Measurements from ENCODE around the gene GSE1.

Gene GSE1

DNA sequence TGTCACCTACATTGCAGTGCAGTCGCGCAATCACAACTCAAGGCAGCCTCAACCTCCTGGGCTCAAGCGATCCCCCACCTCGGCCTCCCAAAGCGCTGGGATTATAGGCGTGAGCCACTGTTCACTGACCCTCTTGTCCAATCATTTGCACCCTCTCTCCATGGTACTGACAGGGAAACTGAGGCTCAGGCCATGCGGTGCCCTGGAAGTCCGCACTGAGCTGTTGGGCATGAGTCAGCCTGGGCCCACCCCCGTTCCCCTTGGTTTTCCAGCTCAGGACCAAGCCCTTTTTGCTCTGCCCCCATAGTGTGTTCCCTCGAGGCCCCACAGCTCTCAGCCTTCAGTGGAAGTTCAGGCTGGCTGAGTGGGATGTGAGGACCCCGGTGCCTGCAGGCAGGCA lies 10.1 kb downstream of the GSE1 start:
- Histone ChIP-seq H3K4me3 (no peak overlapping the region), H3K9me3 (no peaks in the 10 kb centered on the region), H3K4me1 (peaks cover 0 to 34% (median 10%) of the 10 kb centered on the region in 4 donors), H3K36me3 (peaks cover 0 to 11% (median 0%) of the 10 kb centered on the region in 3 donors), H3K27ac (no peak overlapping the region), H3K27me3 (no peaks in the 10 kb centered on the region)
- DNase-seq: no peak
- TF ChIP-seq, protein P1, sequence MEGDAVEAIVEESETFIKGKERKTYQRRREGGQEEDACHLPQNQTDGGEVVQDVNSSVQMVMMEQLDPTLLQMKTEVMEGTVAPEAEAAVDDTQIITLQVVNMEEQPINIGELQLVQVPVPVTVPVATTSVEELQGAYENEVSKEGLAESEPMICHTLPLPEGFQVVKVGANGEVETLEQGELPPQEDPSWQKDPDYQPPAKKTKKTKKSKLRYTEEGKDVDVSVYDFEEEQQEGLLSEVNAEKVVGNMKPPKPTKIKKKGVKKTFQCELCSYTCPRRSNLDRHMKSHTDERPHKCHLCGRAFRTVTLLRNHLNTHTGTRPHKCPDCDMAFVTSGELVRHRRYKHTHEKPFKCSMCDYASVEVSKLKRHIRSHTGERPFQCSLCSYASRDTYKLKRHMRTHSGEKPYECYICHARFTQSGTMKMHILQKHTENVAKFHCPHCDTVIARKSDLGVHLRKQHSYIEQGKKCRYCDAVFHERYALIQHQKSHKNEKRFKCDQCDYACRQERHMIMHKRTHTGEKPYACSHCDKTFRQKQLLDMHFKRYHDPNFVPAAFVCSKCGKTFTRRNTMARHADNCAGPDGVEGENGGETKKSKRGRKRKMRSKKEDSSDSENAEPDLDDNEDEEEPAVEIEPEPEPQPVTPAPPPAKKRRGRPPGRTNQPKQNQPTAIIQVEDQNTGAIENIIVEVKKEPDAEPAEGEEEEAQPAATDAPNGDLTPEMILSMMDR (IDR thresholded peaks at IDR 0.05): no peak
- intact Hi-C loops (cut with DNase I; ENCODE audit: low total_unique reads): no loop called here

DNA sequence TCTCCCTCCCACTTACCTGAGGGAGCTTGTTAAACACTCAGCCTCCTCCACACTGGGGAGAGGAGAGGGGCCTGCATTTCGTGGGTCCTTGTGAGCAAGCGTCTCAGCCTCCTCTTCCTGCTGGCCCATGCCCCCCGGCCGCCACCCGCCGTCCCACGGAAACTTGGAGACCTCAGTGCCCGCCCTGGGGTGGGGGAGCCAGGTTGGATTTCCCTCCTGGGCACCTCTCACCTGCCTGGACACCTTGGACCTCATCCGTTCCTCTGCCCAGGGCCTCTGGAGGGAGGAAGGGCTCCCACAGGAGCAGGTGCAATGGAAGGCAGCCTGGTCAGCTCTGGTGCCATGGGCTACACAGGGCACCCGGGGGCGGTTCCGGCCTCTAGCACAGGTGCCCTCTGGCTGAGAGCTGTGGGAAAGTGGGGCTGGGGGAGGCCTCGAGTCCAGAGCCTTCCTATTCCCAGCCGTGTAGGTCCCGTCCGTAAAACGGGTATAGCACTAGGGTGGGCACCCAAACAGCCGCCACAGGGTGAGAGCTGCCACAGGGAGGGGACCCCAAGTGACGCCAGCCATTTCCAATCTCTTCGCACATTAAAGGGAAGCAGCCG lies 11.0 kb downstream of the GSE1 start:
- Histone ChIP-seq H3K4me3 (no peak overlapping the region), H3K36me3 (peaks cover 0 to 11% (median 0%) of the 10 kb centered on the region in 3 donors), H3K27me3 (no peaks in the 10 kb centered on the region), H3K9me3 (peaks cover 0 to under 1% (median 0%) of the 10 kb centered on the region in 3 donors), H3K4me1 (peaks cover 0 to 35% (median 11%) of the 10 kb centered on the region in 4 donors), H3K27ac (no peak overlapping the region)
- no peak for DNase-seq
- intact Hi-C loops (cut with DNase I; ENCODE audit: low total_unique reads): no loop called here
- TF ChIP-seq, protein P1 (IDR thresholded peaks at IDR 0.05): no peak

DNA sequence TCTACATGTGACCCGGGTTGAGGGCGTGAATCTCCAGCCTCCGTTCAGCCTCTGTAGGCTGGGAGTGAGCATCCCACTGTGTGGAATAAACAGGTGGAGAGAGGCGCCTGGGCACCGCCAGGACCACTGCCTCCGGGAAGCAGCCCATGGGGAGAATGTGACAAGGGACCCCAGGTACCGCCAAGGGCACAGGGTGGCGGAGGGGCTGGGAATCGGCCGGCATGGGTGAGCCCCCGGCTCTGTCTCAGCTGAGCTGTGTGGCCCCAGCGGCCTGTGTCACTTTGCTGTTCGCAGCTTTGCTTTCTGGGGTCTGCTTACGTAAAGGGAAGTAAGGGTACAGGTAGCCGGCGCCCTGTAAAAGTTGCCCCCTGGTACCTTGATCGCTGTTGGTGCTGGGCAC lies 11.5 kb downstream of the GSE1 start:
- peaks cover 0 to 11% (median 2%) of the 10 kb centered on the region in 3 donors for H3K36me3 ChIP-seq
- H3K9me3 ChIP-seq: peaks cover 0 to 6% (median 3%) of the 10 kb centered on the region in 3 donors

DNA sequence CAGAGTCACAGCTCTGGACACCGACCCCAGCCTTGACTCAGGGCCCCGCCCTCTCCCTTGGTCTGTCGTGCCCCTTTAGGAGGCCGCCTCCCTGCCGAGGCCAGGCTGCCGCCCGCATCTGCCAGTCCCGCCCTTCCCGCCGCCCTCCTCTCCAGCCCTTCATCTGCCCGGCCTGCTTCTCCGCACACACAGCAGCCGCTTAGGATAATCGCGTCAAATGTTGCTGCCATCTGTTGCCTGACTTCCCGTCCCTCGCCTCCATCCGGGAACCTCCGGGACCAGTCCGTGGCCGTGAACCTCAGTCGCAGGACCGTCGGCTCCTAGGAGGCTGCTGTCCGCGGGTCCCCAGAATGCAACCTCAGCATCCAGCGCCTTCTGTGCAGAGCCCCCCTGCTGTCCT lies 11.9 kb downstream of the GSE1 start:
- Histone ChIP-seq H3K27me3 (no peaks in the 10 kb centered on the region), H3K36me3 (peaks cover 0 to 11% (median 5%) of the 10 kb centered on the region in 3 donors), H3K4me3 (no peak overlapping the region), H3K4me1 (peaks cover 0 to 35% (median 11%) of the 10 kb centered on the region in 4 donors), H3K27ac (no peak overlapping the region), H3K9me3 (peaks cover 0 to 9% (median 6%) of the 10 kb centered on the region in 3 donors)
- DNase-seq: no peak
- intact Hi-C loops (cut with DNase I; ENCODE audit: low total_unique reads): no loop called here
- TF ChIP-seq, protein P1 (IDR thresholded peaks at IDR 0.05): no peak

More for the DNA sequence above, 11.5 kb downstream of the GSE1 start:
- Histone ChIP-seq H3K27ac (no peak overlapping the region), H3K4me3 (no peak overlapping the region), H3K4me1 (peaks cover 0 to 35% (median 11%) of the 10 kb centered on the region in 4 donors), H3K27me3 (no peaks in the 10 kb centered on the region)
- TF ChIP-seq, protein P1 (IDR thresholded peaks at IDR 0.05): no peak
- DNase-seq: no peak
- intact Hi-C loops (cut with DNase I; ENCODE audit: low total_unique reads): no loop called here

DNA sequence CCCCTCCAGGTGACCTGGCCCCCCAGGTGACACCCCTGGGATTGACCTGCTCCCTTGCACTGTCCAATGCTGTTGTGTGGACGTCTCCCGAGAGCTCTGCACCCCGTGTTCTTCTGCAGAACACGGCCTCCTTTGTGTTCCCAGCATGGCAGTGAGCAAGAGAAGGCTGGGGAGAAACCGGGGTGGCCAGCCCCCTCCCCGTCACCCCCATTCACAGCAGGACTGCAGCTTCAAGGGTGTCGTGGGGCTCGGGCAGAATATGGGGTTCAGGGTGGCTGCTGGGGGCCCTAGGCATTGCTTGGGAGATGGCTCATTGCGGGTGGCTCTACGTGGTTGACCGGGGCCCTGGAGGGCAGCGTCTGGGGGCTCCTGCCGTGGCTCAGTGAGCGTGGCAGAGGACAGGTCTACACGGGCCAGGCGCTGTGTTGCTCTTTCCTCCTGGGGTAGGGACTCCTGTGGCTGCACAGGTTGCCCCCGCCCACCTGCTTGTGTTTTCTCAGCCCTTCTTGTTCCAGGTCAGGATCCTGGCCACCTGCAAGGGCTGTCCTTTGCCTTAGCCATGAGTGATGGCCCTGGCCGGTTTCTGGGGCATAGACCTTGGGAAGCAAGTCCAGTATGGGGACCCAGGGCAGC lies 12.5 kb downstream of the GSE1 start:
- peaks cover 0 to 9% (median 6%) of the 10 kb centered on the region in 3 donors for H3K9me3 ChIP-seq
- H3K4me3 ChIP-seq: no peak overlapping the region
- H3K36me3 ChIP-seq: peaks cover 0 to 11% (median 5%) of the 10 kb centered on the region in 3 donors
- TF ChIP-seq, protein P1 (IDR thresholded peaks at IDR 0.05): no peak
- intact Hi-C loops (cut with DNase I; ENCODE audit: low total_unique reads): no loop called here
- DNase-seq: no peak
- no peaks in the 10 kb centered on the region for H3K27me3 ChIP-seq
- no peak overlapping the region for H3K27ac ChIP-seq
- peaks cover 0 to 35% (median 11%) of the 10 kb centered on the region in 4 donors for H3K4me1 ChIP-seq
